GM21576 (cell line): ENCODE measurements around the gene POLE.

ENCODE experiments used
- ATAC-seq: cut with Tn5 transposase; IDR thresholded peaks from one replicate; pipeline ENCODE4 v1.9.1; 2021; ENCODE audit warnings: mild to moderate bottlenecking, moderate library complexity; ENCODE audit not compliant: unreplicated experiment

POLE gene

GRCh38 chr12:132658149-132658894, 28.8 kb downstream of the POLE start:
- no peak for ATAC-seq

- ATAC-seq = no peak
Measured at GRCh38 chr12:132657004-132657727, 30.0 kb downstream of the POLE start.

GRCh38 chr12:132653567-132654290, 33.4 kb downstream of the POLE start:
- ATAC-seq = no peak

GRCh38 chr12:132651444-132652100, 35.6 kb downstream of the POLE start:
- no peak for ATAC-seq

- ATAC-seq = no peak
Measured at GRCh38 chr12:132649226-132649945, 37.8 kb downstream of the POLE start.

- ATAC-seq = no peak
Measured at GRCh38 chr12:132648616-132649225, 38.4 kb downstream of the POLE start.

- ATAC-seq = no peak
Measured at GRCh38 chr12:132647858-132648257, 39.3 kb downstream of the POLE start.

- no peak for ATAC-seq
Measured at GRCh38 chr12:132646850-132647249, 40.3 kb downstream of the POLE start.

- no peak for ATAC-seq
Measured at GRCh38 chr12:132642846-132643835, 44.0 kb downstream of the POLE start.

GRCh38 chr12:132641811-132642650, 45.1 kb downstream of the POLE start:
- ATAC-seq = no peak

GRCh38 chr12:132640936-132641335, 46.2 kb downstream of the POLE start:
- ATAC-seq = no peak

- ATAC-seq = no peak
Measured at GRCh38 chr12:132639956-132640520, 47.1 kb downstream of the POLE start.

- no peak for ATAC-seq
Measured at GRCh38 chr12:132638541-132639408, 48.4 kb downstream of the POLE start.

- ATAC-seq = no peak
Measured at GRCh38 chr12:132637811-132638210, 49.3 kb downstream of the POLE start.

GRCh38 chr12:132635076-132635955, 51.8 kb downstream of the POLE start:
- no peak for ATAC-seq
